ENCODE measurements around the gene TRIP10. TPM values are rescaled to one million over a fixed set of nuclear protein-coding genes. Genes with fewer than 3 reads are reported as not detected.

The TRIP10 gene
- total and polyA plus RNA-seq, 9 donors, result 57.3 to 149 (median 106) TPM

DNA sequence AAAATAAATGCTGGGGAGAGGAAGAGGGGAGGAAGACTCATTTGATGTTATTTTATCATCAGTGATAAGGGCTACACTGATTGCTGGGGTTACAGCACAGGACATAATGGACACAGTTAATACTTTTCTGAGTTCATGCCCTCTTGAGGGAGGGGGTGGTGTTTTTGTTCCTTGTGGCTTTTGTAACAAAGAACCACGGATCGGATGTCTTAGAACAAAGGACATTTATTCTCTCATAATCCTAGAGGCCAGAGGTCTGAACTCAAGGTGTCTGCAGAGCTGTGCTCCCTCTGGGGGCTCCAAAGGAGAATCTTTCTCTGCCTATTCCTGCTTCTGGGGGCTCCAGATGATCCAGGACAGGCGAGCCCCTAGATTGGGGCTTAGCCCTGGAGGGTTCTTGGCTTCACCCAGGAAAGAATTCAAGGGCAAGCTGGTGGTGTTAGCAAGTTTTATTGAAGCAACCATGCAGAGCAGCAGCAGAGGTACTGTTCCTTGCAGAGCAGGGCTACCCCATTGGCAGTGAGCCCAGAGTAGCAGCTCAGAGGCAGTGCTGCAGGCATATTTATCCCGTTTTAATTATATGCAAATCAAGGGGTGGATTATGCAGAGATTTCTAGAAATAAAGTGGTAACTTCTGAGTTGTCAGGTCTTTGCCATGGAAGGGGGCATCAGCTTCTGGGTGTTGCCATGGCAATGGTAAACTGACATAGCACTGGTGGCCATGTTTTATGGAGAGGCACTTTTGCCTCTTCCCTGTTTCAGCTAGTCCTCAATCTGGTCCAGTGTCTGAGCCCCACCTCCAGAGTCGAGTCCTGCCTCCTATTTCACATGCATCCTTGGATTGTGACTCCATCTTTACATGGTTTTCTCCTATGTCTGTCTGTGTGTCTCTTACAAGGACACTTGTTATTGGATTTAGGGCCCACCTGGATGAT, 51.0 kb downstream of the TRIP10 start:
- H3K4me1 ChIP-seq (ENCODE audit: insufficient read depth), result no peaks in the 10 kb centered on the region
- 46 to 56% (median 47%) methylated on average over 5 of the region's 5 CpGs for WGBS, 3 donors
- intact Hi-C loops (cut with DNase I), result no loop called here
- no peak overlapping the region for H3K4me3 ChIP-seq
- no peak for DNase-seq
- H3K9me3 ChIP-seq, result peaks cover 0 to 8% of the 10 kb centered on the region in 2 donors
- no peaks in the 10 kb centered on the region for H3K27me3 ChIP-seq
- TF ChIP-seq EP300 (IDR thresholded peaks at IDR 0.05), result no peak
- no peak for TF ChIP-seq POLR2A (IDR thresholded peaks at IDR 0.05)
- no peak for TF ChIP-seq CTCF (IDR thresholded peaks at IDR 0.05)
- no peaks in the 10 kb centered on the region for H3K36me3 ChIP-seq
- H3K27ac ChIP-seq, result no peak overlapping the region

DNA sequence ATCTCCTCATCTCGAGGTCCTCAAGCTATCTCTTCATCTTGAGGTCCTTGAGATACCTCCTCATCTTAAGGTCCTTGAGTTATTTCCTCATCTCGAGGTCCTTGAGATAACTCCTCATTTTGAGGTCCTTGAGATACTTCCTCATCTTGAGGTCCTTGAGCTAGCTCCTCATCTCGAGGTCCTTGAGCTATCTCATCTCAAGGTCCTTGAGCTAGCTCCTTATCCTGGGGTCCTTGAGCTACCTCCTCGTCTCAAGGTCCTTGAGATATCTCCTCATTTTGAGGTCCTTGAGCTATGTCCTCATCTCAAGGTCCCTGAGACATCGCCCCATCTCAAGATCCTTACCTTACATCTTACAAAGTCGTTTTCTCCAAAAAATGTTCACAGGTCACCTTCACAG, 51.8 kb downstream of the TRIP10 start:
- no peak for DNase-seq
- H3K4me3 ChIP-seq, result no peak overlapping the region

DNA sequence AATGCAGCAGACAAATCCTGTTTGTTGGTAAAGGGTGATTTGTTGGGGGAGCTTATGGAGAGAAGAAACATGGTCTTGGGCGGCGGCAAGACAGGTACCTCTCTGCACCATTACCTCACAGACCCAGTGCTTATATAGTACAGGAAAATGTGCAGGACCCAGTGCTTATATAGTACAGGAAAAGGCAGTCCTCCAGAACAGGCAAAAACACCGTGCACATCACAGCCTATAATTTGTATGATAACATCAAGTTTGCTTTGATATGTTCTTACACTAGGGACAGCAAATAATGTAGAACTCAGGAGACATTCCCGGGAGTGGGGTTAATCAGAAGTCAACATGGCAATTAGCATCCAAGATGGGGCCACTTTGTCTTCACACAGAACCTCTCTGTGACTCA, 53.9 kb downstream of the TRIP10 start:
- WGBS, 3 donors, result 70 to 84% (median 76%) methylated on average over 4 of the region's 4 CpGs
- intact Hi-C loops (cut with DNase I), result no loop called here
- no peaks in the 10 kb centered on the region for H3K27me3 ChIP-seq
- H3K27ac ChIP-seq, result no peak overlapping the region
- DNase-seq, result no peak
- no peaks in the 10 kb centered on the region for H3K4me1 ChIP-seq (ENCODE audit: insufficient read depth)
- TF ChIP-seq EP300 (IDR thresholded peaks at IDR 0.05) (no peak), POLR2A (IDR thresholded peaks at IDR 0.05) (no peak), CTCF (IDR thresholded peaks at IDR 0.05) (no peak)
- peaks cover 0 to 8% of the 10 kb centered on the region in 2 donors for H3K9me3 ChIP-seq
- no peaks in the 10 kb centered on the region for H3K36me3 ChIP-seq
- no peak overlapping the region for H3K4me3 ChIP-seq

More for the DNA sequence above, 51.8 kb downstream of the TRIP10 start:
- WGBS, 3 donors, result 56 to 64% (median 62%) methylated on average over 6 of the region's 6 CpGs
- H3K36me3 ChIP-seq, result no peaks in the 10 kb centered on the region
- no peak overlapping the region for H3K27ac ChIP-seq
- intact Hi-C loops (cut with DNase I), result no loop called here
- no peaks in the 10 kb centered on the region for H3K4me1 ChIP-seq (ENCODE audit: insufficient read depth)
- H3K27me3 ChIP-seq, result no peaks in the 10 kb centered on the region
- peaks cover 0 to 8% of the 10 kb centered on the region in 2 donors for H3K9me3 ChIP-seq
- TF ChIP-seq CTCF (IDR thresholded peaks at IDR 0.05) (no peak), POLR2A (IDR thresholded peaks at IDR 0.05) (no peak), EP300 (IDR thresholded peaks at IDR 0.05) (no peak)

DNA sequence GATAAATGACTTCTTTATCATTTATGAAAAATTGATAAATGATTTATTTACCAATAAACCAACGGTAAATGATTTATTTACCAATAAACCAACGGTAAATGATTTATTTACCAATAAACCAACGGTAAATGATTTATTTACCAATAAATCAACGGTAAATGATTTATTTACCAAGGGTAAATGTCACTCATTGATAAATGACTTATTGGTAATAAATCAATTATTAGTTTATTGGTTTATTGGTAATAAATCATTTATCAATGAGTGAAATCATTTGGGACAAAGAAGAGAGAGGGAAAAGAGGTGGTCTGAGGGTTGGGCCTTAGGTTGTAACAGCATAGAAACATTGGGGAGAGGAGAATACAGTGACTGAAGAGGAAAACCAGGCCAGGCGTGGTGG, 54.5 kb downstream of the TRIP10 start:
- intact Hi-C loops (cut with DNase I), result no loop called here
- no peaks in the 10 kb centered on the region for H3K36me3 ChIP-seq
- DNase-seq, result no peak

More for the DNA sequence above, 54.5 kb downstream of the TRIP10 start:
- H3K4me3 ChIP-seq, result no peak overlapping the region
- no peak overlapping the region for H3K27ac ChIP-seq
- H3K9me3 ChIP-seq, result peaks cover 0 to 8% of the 10 kb centered on the region in 2 donors
- 84 to 86% (median 86%) methylated on average over 5 of the region's 5 CpGs for WGBS, 3 donors
- TF ChIP-seq POLR2A (IDR thresholded peaks at IDR 0.05) (no peak), EP300 (IDR thresholded peaks at IDR 0.05) (no peak), CTCF (IDR thresholded peaks at IDR 0.05) (no peak)
- no peaks in the 10 kb centered on the region for H3K4me1 ChIP-seq (ENCODE audit: insufficient read depth)
- H3K27me3 ChIP-seq, result no peaks in the 10 kb centered on the region

All from ovary (tissue), 9 donors.